PFSK-1 (cell line): ENCODE measurements around the gene HSPG2.

Experiments
- POLR2AphosphoS5 ChIP-seq: IDR thresholded peaks from 2 replicates; pipeline ENCODE4 v1.6.1; 2012; ENCODE audit warnings: low read depth, mild to moderate bottlenecking, control low read depth, low read length, moderate library complexity
- SIN3A ChIP-seq: IDR thresholded peaks from 2 replicates; pipeline ENCODE4 v1.6.1; 2012; ENCODE audit warnings: mild to moderate bottlenecking, low read length, moderate library complexity, borderline replicate concordance; ENCODE audit not compliant: insufficient read depth
- TAF1 ChIP-seq: IDR thresholded peaks from 2 replicates; pipeline ENCODE4 v1.6.1; 2012; ENCODE audit warnings: low read length, control low read depth, borderline replicate concordance; ENCODE audit not compliant: insufficient read depth

GRCh38 chr1:21896652-21897532, 40.2 kb downstream of the HSPG2 start:
- TF ChIP-seq TAF1 (no peak), POLR2AphosphoS5 (no peak), SIN3A (no peak)
